Transverse colon (tissue), 3 donors: Measurements from ENCODE around the gene WNT5B.

Source experiments
- POLR2A ChIP-seq: fragments of 450-650 bp; IDR thresholded peaks from one replicate; pipeline ENCODE4 v1.6.1; 2016; ENCODE audit warnings: antibody characterized with exemption, mild to moderate bottlenecking, moderate library complexity
- TF ChIP-seq, protein P1 (sequence below), 5 experiments: fragments of 200-600 bp in 3 of 5; fragments of 450-650 bp in 2 of 5; sonication (generic) in 3 of 5; IDR thresholded peaks; 1 replicate in 2 of 5; 2 replicates in 3 of 5; pipeline ENCODE4 v1.5.1; 2016 to 2017; ENCODE audit warnings: antibody characterized with exemption in 5 of 5, inconsistent platforms in 3 of 5, mild to moderate bottlenecking in 2 of 5, moderate library complexity in 1 of 5

GRCh38 chr12:1604464-1604863 is 24.6 kb upstream of the WNT5B start:
- TF ChIP-seq POLR2A = no peak
- TF ChIP-seq, protein P1, sequence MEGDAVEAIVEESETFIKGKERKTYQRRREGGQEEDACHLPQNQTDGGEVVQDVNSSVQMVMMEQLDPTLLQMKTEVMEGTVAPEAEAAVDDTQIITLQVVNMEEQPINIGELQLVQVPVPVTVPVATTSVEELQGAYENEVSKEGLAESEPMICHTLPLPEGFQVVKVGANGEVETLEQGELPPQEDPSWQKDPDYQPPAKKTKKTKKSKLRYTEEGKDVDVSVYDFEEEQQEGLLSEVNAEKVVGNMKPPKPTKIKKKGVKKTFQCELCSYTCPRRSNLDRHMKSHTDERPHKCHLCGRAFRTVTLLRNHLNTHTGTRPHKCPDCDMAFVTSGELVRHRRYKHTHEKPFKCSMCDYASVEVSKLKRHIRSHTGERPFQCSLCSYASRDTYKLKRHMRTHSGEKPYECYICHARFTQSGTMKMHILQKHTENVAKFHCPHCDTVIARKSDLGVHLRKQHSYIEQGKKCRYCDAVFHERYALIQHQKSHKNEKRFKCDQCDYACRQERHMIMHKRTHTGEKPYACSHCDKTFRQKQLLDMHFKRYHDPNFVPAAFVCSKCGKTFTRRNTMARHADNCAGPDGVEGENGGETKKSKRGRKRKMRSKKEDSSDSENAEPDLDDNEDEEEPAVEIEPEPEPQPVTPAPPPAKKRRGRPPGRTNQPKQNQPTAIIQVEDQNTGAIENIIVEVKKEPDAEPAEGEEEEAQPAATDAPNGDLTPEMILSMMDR (IDR thresholded peaks at IDR 0.05) = no peak
